B cell (primary cell): ENCODE results near the gene TUT4. TPM values are rescaled to one million over a fixed set of nuclear protein-coding genes. Genes with fewer than 3 reads are reported as not detected.

ENCODE experiments used
- ATAC-seq: fragments of 200-7000 bp; cut with Tn5 transposase; one replicate; pipeline ENCODE4 v1.10.0; 2021; ENCODE audit warnings: low read depth, mild to moderate bottlenecking, moderate number of reproducible peaks, moderate library complexity
- CTCF ChIA-PET: fragments of 350-600 bp; sonication (Branson Sonifier 250); formaldehyde crosslinking; loops from one replicate; lab custom pipeline; 2021; ENCODE audit warnings: antibody characterized with exemption, inconsistent platforms; lab: Charles Lee
- POLR2A ChIA-PET: fragments of 350-600 bp; sonication (Branson Sonifier 250); formaldehyde crosslinking; loops from one replicate; lab custom pipeline; 2021; ENCODE audit warnings: antibody characterized with exemption; lab: Charles Lee
- DNase-seq: peaks from one replicate; pipeline ENCODE4 v3.0.0; 2013
- H2AFZ ChIP-seq: 2 replicates; pipeline ENCODE4 v1.6.1; 2012; ENCODE audit warnings: mild to moderate bottlenecking, low read depth, low read length; ENCODE audit not compliant: insufficient read depth, poor library complexity, severe bottlenecking
- H3K27ac ChIP-seq, 2 donors: 1 replicate in 1 of 2; 2 replicates in 1 of 2; pipeline ENCODE4 v1.5.1; 2012 to 2013; ENCODE audit warnings: low read length in 2 of 2, mild to moderate bottlenecking in 2 of 2, moderate library complexity in 1 of 2
- H3K27me3 ChIP-seq, 4 experiments: fragments of 200-600 bp in 1 of 4; sonication (generic) in 1 of 4; replicated peaks in 1 of 4; 1 replicate in 2 of 4; 2 replicates in 2 of 4; pipeline versions ENCODE4 v1.6.1 to v1.7.0; 2013 to 2016; ENCODE audit warnings: low read length in 3 of 4, mild to moderate bottlenecking in 2 of 4, mixed read lengths in 1 of 4, moderate library complexity in 1 of 4; ENCODE audit not compliant: insufficient read depth in 4 of 4, control insufficient read depth in 3 of 4; ENCODE audit errors: control extremely low read depth in 1 of 4
- H3K36me3 ChIP-seq, 2 experiments: replicated peaks in 1 of 2; 1 replicate in 1 of 2; 2 replicates in 1 of 2; pipeline versions ENCODE4 v1.6.1 to v1.7.1; 2013; ENCODE audit warnings: low read length in 1 of 2; ENCODE audit not compliant: insufficient read depth in 2 of 2, control insufficient read depth in 1 of 2; ENCODE audit errors: control extremely low read depth in 1 of 2, extremely low read depth in 1 of 2
- H3K4me1 ChIP-seq, 2 donors: fragments of 200-600 bp in 1 of 2; sonication (generic) in 1 of 2; 1 replicate in 1 of 2; 2 replicates in 1 of 2; pipeline versions ENCODE4 v1.5.1 to v1.6.1; 2013 to 2017; ENCODE audit warnings: low read length in 2 of 2; ENCODE audit not compliant: control insufficient read depth in 2 of 2, insufficient read depth in 2 of 2
- H3K4me2 ChIP-seq: replicated peaks from 2 replicates; pipeline ENCODE3; 2012; ENCODE audit warnings: mild to moderate bottlenecking, low read depth, low read length; ENCODE audit not compliant: poor library complexity, severe bottlenecking
- H3K4me3 ChIP-seq, 5 experiments: fragments of 200-600 bp in 1 of 5; sonication (generic) in 1 of 5; 1 replicate in 3 of 5; 2 replicates in 2 of 5; pipeline versions ENCODE4 v1.5.1 to v1.7.0; 2011 to 2016; ENCODE audit warnings: low read length in 4 of 5, mild to moderate bottlenecking in 4 of 5, low read depth in 2 of 5, control low read depth in 1 of 5, moderate library complexity in 1 of 5; ENCODE audit not compliant: insufficient read depth in 1 of 5; ENCODE audit errors: control extremely low read depth in 1 of 5, extremely low read depth in 1 of 5
- H3K79me2 ChIP-seq: fragments of 200-600 bp; sonication (generic); one replicate; pipeline ENCODE4 v1.6.0; 2016; ENCODE audit warnings: low read length; ENCODE audit not compliant: control insufficient read depth, insufficient read depth
- H3K9ac ChIP-seq: fragments of 200-600 bp; sonication (generic); 2 replicates; pipeline ENCODE4 v1.6.1; 2017; ENCODE audit warnings: mild to moderate bottlenecking, low read length, moderate library complexity
- H3K9me3 ChIP-seq, 3 donors: one replicate each; pipeline versions ENCODE4 v1.6.1 to v1.7.1; 2013; ENCODE audit warnings: low read length in 2 of 3; ENCODE audit not compliant: control insufficient read depth in 2 of 3, insufficient read depth in 1 of 3; ENCODE audit errors: control extremely low read depth in 1 of 3
- H4K20me1 ChIP-seq: 2 replicates; pipeline ENCODE4 v1.6.0; 2012; ENCODE audit warnings: mild to moderate bottlenecking, low read length; ENCODE audit not compliant: insufficient read depth, control insufficient read depth, poor library complexity, severe bottlenecking
- H3K27ac Mint-ChIP-seq: one replicate; pipeline ENCODE4 v1.8.0; 2021; ENCODE audit warnings: mixed read lengths
- H3K27me3 Mint-ChIP-seq: one replicate; pipeline ENCODE4 v1.8.0; 2021; ENCODE audit warnings: mixed read lengths
- H3K4me1 Mint-ChIP-seq: one replicate; pipeline ENCODE4 v1.8.0; 2021; ENCODE audit warnings: mixed read lengths
- H3K4me3 Mint-ChIP-seq: one replicate; pipeline ENCODE4 v1.8.0; 2021; ENCODE audit warnings: mixed read lengths
- H3K9me3 Mint-ChIP-seq: one replicate; pipeline ENCODE4 v1.8.0; 2022; ENCODE audit warnings: mixed read lengths; ENCODE audit not compliant: insufficient read depth
- EZH2 ChIP-seq: IDR thresholded peaks from 2 replicates; pipeline ENCODE4 v1.6.1; 2012; ENCODE audit warnings: borderline replicate concordance, low read depth, mild to moderate bottlenecking, moderate library complexity, low read length; ENCODE audit not compliant: insufficient read depth, poor library complexity, severe bottlenecking
- WGBS: methylation state at CpG from one replicate; pipeline ENCODE4 v1.1.5; 2013; ENCODE audit warnings: missing lambda C conversion rate; ENCODE audit not compliant: insufficient coverage; 5-methylcytosine and 5-hydroxymethylcytosine counted together
- intact Hi-C: fragments of 100-400 bp; cut with micrococcal nuclease; formaldehyde crosslinking; loops from one replicate; pipeline ENCODE4 v1.10.0; 2022
- polyA plus RNA-seq: library from polyadenylated mRNA; depleted of rRNA; stranded (reverse); fragments of >200 nt; gene quantifications from 2 replicates; pipeline ENCODE4 v1.2.3, GENCODE V29; 2012
- total RNA-seq, 2 donors: library from RNA; stranded (reverse); fragments of 120-200 nt in 1 of 2; gene quantifications; 1 replicate in 1 of 2; 2 replicates in 1 of 2; pipeline versions ENCODE4 v1.2.3 to v1.2.4, GENCODE V29; 2013 to 2022
- TF ChIP-seq, protein P1 (sequence below): fragments of 200-600 bp; IDR thresholded peaks from one replicate; pipeline ENCODE4 v1.8.0; 2022; ENCODE audit warnings: antibody characterized with exemption, mild to moderate bottlenecking

Gene TUT4
- total and polyA plus RNA-seq, 2 donors (not counting 1 experiment from before 2014, with no cell fraction given): 76.6 to 248 TPM

DNA sequence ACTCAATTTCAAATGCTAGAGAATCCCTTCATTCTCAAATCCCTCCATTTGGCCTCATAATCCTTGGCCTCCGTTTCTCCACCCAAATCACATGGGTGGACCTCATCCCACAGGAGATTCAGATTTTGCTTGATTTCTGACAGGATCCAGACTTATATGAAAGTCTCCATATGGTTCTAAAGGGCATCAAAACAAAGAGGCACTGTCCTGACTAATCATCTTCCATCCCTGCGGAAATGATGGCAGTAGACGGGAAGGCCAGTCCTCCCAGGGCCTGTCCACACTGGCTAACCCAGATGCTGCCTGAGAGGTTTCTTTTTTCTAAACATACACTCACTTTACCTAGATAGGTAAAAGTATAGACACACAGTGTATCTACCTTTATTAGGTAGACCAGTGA, 167.5 kb downstream of the TUT4 start:
- Histone ChIP-seq H4K20me1 (no peaks in the 10 kb centered on the region), H3K79me2 (no peaks in the 10 kb centered on the region), H2AFZ (no peak overlapping the region), H3K4me3 (no peak overlapping the region), H3K4me2 (no peak overlapping the region), H3K9me3 (no peaks in the 10 kb centered on the region), H3K9ac (no peak overlapping the region), H3K27ac (no peak overlapping the region), H3K27me3 (no peaks in the 10 kb centered on the region), H3K36me3 (no peaks in the 10 kb centered on the region), H3K4me1 (no peaks in the 10 kb centered on the region)
- ChIA-PET CTCF (no interaction called here), POLR2A (no interaction called here)
- H3K4me3 Mint-ChIP-seq: no peak overlapping the region
- H3K27me3 Mint-ChIP-seq: no peaks in the 10 kb centered on the region
- DNase-seq: no peak
- 100% methylated on average over 2 of the region's 3 CpGs for WGBS
- intact Hi-C loops: no loop called here
- no peak for ATAC-seq
- no peak for TF ChIP-seq EZH2
- TF ChIP-seq, protein P1, sequence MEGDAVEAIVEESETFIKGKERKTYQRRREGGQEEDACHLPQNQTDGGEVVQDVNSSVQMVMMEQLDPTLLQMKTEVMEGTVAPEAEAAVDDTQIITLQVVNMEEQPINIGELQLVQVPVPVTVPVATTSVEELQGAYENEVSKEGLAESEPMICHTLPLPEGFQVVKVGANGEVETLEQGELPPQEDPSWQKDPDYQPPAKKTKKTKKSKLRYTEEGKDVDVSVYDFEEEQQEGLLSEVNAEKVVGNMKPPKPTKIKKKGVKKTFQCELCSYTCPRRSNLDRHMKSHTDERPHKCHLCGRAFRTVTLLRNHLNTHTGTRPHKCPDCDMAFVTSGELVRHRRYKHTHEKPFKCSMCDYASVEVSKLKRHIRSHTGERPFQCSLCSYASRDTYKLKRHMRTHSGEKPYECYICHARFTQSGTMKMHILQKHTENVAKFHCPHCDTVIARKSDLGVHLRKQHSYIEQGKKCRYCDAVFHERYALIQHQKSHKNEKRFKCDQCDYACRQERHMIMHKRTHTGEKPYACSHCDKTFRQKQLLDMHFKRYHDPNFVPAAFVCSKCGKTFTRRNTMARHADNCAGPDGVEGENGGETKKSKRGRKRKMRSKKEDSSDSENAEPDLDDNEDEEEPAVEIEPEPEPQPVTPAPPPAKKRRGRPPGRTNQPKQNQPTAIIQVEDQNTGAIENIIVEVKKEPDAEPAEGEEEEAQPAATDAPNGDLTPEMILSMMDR: no peak
- no peaks in the 10 kb centered on the region for H3K9me3 Mint-ChIP-seq
- H3K27ac Mint-ChIP-seq: no peak overlapping the region
- no peaks in the 10 kb centered on the region for H3K4me1 Mint-ChIP-seq

Other genes with a start within 250 kb of the TUT4 start
- 79.7 and 80.4 TPM in 2 replicates for gene CC2D1B, start 186.9 kb downstream of the TUT4 start, total RNA-seq
- gene CC2D1B, start 186.9 kb downstream of the TUT4 start, polyA plus RNA-seq: 20.0 and 28.9 TPM in 2 replicates
- gene ORC1, start 148.7 kb downstream of the TUT4 start, total RNA-seq: 1.3 TPM in 2 replicates
- gene ORC1, start 148.7 kb downstream of the TUT4 start, polyA plus RNA-seq: 0.71 and 0.78 TPM in 2 replicates
- gene PRPF38A, start 148.5 kb downstream of the TUT4 start, total RNA-seq: 68.1 and 69.8 TPM in 2 replicates
- gene PRPF38A, start 148.5 kb downstream of the TUT4 start, polyA plus RNA-seq: 21.8 and 26.8 TPM in 2 replicates
- 21.4 and 23.9 TPM in 2 replicates for gene GPX7, start 49.3 kb upstream of the TUT4 start, total RNA-seq
- gene GPX7, start 49.3 kb upstream of the TUT4 start, polyA plus RNA-seq: 14.5 and 27.6 TPM in 2 replicates
- gene SHISAL2A, start 80.1 kb upstream of the TUT4 start, total RNA-seq: 91.0 and 102 TPM in 2 replicates
- gene SHISAL2A, start 80.1 kb upstream of the TUT4 start, polyA plus RNA-seq: 31.0 and 63.3 TPM in 2 replicates
- 9.3 and 11.3 TPM in 2 replicates for gene COA7, start 145.3 kb upstream of the TUT4 start, total RNA-seq
- gene COA7, start 145.3 kb upstream of the TUT4 start, polyA plus RNA-seq: 1.3 and 2.2 TPM in 2 replicates
- gene ZYG11B, start 173.4 kb upstream of the TUT4 start, total RNA-seq: 22.3 and 22.7 TPM in 2 replicates
- 3.6 and 4.5 TPM in 2 replicates for gene ZYG11B, start 173.4 kb upstream of the TUT4 start, polyA plus RNA-seq